Activated CD4-positive, CD25-positive, alpha-beta regulatory T cell treated with anti-CD3 and anti-CD28 coated beads, Interleukin-2, amount 50 U/mL, for 24 hours (primary cell): Measurements from ENCODE around the gene MICAL3.

Experiments
- ATAC-seq, 2 donors: fragments of 150-1000 bp; cut with Tn5 transposase; one replicate each; pipeline ENCODE4 v1.10.0; 2021; ENCODE audit warnings: mild to moderate bottlenecking in 1 of 2, moderate library complexity in 1 of 2

Gene MICAL3

GRCh38 chr22:17743661-17744411, 280.5 kb downstream of the MICAL3 start:
- no peak for ATAC-seq

- peak; percentile 67 to 90 for ATAC-seq
Observed at GRCh38 chr22:17742527-17742902, 281.8 kb downstream of the MICAL3 start.

GRCh38 chr22:17741866-17742526, 282.4 kb downstream of the MICAL3 start:
- no peak for ATAC-seq

GRCh38 chr22:17739196-17739975, 285.0 kb downstream of the MICAL3 start:
- no peak for ATAC-seq

GRCh38 chr22:17738386-17739128, 285.8 kb downstream of the MICAL3 start:
- ATAC-seq, result no peak
